Esophagus muscularis mucosa (tissue), 4 donors: Measurements from ENCODE around the gene KRT73.

Experiments used
- EP300 ChIP-seq: sonication (generic); formaldehyde crosslinking; IDR thresholded peaks from one replicate; pipeline ENCODE4 v1.6.1; 2017; ENCODE audit warnings: antibody characterized with exemption
- POLR2A ChIP-seq: fragments of 450-650 bp; IDR thresholded peaks from one replicate; pipeline ENCODE4 v1.6.1; 2017; ENCODE audit warnings: antibody characterized with exemption, moderate library complexity, mild to moderate bottlenecking, low read depth
- TF ChIP-seq, protein P1 (sequence below), 3 experiments: fragments of 200-600 bp in 2 of 3; fragments of 450-650 bp in 1 of 3; sonication (generic) in 2 of 3; IDR thresholded peaks; one replicate each; pipeline ENCODE4 v1.5.1; 2017 to 2019; ENCODE audit warnings: antibody characterized with exemption in 3 of 3, mild to moderate bottlenecking in 2 of 3, moderate library complexity in 1 of 3

DNA sequence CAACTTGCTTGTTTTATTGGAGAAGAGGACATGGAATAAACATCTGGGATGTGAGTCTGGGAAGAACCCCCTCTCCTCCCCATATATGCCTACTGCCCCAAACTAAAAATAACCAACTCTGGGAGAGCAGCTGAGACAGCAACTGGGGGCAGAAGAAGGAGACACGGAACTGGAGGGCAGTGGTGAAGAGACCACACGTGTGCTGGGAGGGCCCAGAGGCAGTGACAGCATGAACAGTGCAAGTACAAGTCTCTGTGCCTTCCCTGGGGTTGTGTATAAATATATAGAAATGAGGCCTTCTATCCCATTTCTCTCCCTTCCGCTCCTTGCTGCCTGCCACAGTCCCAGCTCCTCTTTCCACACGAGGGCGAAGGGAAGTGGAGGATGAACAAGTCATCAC, 4.0 kb upstream of the KRT73 start:
- TF ChIP-seq, protein P1, sequence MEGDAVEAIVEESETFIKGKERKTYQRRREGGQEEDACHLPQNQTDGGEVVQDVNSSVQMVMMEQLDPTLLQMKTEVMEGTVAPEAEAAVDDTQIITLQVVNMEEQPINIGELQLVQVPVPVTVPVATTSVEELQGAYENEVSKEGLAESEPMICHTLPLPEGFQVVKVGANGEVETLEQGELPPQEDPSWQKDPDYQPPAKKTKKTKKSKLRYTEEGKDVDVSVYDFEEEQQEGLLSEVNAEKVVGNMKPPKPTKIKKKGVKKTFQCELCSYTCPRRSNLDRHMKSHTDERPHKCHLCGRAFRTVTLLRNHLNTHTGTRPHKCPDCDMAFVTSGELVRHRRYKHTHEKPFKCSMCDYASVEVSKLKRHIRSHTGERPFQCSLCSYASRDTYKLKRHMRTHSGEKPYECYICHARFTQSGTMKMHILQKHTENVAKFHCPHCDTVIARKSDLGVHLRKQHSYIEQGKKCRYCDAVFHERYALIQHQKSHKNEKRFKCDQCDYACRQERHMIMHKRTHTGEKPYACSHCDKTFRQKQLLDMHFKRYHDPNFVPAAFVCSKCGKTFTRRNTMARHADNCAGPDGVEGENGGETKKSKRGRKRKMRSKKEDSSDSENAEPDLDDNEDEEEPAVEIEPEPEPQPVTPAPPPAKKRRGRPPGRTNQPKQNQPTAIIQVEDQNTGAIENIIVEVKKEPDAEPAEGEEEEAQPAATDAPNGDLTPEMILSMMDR (IDR thresholded peaks at IDR 0.05): no peak
- TF ChIP-seq POLR2A (no peak), EP300 (no peak)
